ENCODE measurements around the gene CLDN11. TPM values are rescaled to one million over a fixed set of nuclear protein-coding genes. Genes with fewer than 3 reads are reported as not detected.

Gene CLDN11
- total RNA-seq, 1 donor from 2014 or later = 185 TPM

DNA sequence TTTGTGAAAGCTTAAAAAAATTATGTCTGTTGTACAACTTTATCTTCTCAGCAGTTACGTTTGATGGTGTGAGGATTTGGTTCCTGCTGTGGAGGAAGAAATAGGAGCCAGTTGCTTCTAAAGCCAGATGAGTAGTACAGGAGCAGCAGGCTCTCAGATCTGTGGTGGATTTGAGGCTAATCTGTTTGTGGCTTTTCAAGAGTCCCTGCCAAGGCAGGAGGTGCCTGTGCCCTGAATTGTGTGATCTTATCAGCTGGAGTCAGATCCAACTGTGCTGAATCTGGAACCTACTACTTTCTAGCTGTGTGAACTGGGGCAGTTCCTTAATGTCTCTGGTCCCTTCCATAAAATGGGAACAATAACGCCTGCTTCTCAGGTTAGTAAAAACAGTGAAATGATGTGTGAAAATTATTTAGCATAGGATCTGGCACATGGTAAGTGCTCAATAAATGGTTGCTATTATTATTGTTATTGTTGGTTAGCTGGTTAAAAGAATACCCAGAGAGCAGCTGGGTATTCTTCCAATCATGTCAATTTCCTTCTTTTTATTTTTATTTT is 7.7 kb downstream of the CLDN11 start:
- no peak for DNase-seq (ENCODE audit: low read depth in 2 of 2)

GRCh38 chr3:170428095-170428494 is 9.4 kb downstream of the CLDN11 start:
- DNase-seq (ENCODE audit: low read depth in 2 of 2) = no peak

- peak in 1 of 2 donors; percentile 19 for DNase-seq (ENCODE audit: low read depth in 2 of 2)
Observed at GRCh38 chr3:170429050-170429449, 10.4 kb downstream of the CLDN11 start.

- DNase-seq (ENCODE audit: low read depth in 2 of 2) = no peak
Observed at GRCh38 chr3:170431054-170431453, 12.4 kb downstream of the CLDN11 start.

DNA sequence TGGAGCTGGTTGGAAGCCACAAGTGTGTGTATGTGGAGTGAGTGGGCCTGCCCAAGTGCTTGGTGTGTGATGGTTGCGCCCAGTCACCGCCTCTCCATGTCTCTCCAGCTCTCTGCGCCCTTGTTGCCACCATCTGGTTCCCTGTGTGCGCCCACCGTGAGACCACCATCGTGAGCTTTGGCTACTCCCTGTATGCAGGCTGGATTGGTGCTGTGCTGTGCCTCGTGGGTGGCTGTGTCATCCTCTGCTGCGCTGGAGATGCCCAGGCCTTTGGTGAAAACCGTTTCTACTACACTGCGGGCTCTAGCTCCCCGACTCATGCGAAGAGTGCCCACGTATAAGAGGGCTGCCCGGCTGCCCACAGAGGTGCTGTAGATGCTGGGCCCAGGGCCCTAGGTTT is 13.7 kb downstream of the CLDN11 start:
- DNase-seq (ENCODE audit: low read depth in 2 of 2) = no peak

DNA sequence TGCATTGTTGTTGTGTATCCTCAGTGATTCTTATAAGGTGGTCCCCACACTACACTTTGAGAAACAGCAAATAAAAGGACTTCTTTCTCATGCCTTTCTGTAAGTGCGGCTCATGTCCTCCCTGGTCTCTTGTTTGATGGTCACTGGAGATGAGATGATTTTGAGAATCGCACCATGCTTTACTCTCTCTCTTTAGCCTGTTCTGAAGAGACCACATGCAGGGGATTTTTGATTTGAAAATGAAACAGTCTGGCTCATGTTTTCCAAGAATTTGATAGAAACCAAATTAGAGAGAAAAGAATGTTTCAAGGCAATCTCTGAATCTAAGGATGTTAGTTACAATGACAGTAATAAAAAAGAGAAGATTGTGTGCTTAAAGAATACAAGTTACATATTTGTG is 18.0 kb downstream of the CLDN11 start:
- no peak for DNase-seq (ENCODE audit: low read depth in 2 of 2)

- DNase-seq (ENCODE audit: low read depth in 2 of 2) = no peak
Observed at GRCh38 chr3:170437176-170437575, 18.5 kb downstream of the CLDN11 start.

DNA sequence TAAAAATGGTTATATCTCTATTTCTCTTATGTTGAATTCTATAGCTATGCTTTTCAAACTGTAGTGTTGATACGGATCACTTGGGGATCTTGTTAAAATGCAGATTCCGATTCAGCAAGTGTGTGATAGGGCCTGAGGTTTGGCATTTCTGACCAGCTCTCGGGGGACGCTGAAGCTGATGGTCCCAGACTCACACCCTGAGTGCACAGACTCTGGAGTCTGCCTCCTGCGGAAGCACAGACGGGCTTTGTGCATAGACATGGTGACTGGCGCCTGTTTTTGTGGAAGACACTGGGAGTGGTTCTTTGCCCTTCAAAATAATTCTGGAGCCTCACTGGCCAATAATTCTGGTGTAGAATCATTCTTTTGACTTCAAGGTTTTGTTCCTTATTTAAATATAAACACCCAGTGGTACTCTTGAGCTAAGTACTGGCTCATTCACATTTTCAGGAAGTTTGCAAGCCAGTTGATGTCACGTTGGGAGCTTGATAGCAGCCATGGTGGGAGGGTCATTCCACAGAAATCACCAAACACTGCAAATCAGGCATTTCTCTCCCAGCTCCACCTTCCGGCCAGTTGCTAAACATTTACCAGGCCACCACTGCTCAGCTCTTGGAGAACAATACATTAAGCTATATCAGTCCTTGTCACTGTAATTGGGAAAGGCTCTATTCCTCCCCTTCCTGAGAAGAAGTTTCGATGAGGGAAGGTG is 19.2 kb downstream of the CLDN11 start:
- DNase-seq (ENCODE audit: low read depth in 2 of 2) = peak in 1 of 2 donors; percentile 28

GRCh38 chr3:170438836-170439235 is 20.2 kb downstream of the CLDN11 start:
- no peak for DNase-seq (ENCODE audit: low read depth in 2 of 2)

DNA sequence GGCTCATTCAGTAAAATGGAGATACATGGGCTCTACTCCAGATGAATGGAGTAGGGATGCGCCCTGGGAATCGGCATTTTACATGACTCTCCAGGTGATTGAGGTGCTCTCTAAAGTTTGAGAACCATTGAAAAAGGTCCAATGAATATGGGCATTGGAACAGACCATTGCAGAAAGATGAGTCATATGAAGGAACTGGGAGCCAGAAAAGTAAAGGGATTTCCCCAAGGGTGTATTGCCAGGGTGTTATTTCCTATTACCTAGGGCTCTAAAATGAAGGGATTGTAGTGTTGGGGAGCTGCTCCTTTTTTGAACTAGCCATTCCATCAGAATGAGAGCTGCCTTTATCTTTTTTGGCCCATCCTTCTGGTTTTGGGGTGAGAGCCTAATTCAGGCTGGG is 21.7 kb downstream of the CLDN11 start:
- DNase-seq (ENCODE audit: low read depth in 2 of 2) = peak in 1 of 2 donors; percentile 42

- no peak for DNase-seq (ENCODE audit: low read depth in 2 of 2)
Observed at GRCh38 chr3:170441412-170441811, 22.7 kb downstream of the CLDN11 start.

DNA sequence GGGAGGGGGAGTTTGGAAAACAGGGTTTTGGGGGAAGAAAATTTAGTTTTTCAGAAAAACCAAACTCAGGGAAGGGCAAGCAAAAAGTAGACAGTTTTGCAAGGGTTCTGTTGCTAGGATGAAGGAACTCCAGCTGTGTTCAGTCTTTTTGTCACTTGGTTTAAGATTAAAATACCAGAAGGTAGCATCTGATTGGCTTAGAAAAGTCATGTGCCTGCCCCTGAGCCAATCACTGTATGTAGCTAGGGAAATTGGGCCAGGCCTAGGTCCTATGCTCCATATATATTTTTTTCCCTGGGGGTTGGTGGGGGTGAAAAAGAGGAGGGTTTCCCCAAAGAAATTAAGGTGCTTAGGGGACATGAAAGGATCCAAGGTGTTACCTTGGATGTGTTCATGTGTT is 24.3 kb downstream of the CLDN11 start:
- DNase-seq (ENCODE audit: low read depth in 2 of 2) = no peak

DNA sequence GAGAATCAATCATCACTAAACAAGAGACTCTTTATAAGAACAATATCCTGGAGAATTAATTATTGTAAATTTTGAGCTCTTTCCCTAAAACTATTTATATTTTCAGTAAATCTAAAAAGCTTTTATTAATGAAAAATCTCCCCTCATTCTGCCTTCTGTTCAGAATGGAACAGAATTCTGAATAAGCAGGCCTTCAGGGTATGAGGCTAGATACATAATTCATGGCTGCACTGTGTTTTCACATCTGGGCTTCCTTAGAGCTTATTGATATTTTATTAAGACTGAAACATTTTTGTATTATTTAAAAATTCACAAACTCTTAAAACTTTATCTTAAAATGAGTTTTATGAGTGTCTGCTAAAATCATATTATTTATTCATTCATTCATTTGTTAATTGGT is 24.8 kb downstream of the CLDN11 start:
- no peak for DNase-seq (ENCODE audit: low read depth in 2 of 2)

- no peak for DNase-seq (ENCODE audit: low read depth in 2 of 2)
Observed at GRCh38 chr3:170448584-170448983, 29.9 kb downstream of the CLDN11 start.

DNA sequence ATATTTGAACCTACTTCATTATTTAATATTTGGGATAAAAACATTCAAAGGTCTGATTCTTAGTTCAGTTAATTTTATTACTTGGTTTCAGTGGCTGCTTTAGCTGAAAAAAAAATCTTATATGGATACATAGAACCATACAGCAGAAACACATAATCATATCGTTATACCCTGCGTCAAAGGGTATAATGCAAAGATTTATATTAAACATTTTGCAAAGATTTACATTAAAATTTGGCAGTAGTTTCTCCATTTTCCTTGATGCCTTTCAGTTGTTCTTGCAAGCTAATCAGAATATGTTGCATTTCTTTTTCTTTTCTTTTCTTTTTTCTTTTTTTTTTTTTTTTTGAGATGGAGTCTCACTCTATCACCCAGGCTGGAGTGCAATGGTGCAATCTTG is 31.4 kb downstream of the CLDN11 start:
- DNase-seq (ENCODE audit: low read depth in 2 of 2) = no peak

GRCh38 chr3:170454509-170454908 is 35.8 kb downstream of the CLDN11 start:
- DNase-seq (ENCODE audit: low read depth in 2 of 2) = peak in 1 of 2 donors; percentile 11

DNA sequence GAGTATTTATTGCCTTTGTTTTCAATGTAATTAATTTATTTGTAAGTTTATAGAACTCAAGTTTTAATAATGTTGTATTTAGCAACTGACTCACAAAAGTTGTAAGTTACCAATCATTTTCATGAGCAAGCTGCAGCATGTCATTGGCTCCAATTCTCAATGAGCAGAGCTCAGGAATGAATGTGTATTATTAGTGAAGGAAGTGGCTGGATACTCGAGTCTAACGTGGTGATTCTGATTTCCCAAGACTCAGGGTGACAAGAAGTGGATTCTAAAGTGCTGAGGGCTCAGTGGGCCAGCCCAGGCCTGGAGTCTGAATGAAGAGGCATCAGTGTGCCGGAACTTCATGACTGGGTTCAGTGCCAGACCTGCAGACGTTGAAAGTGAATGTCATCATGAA is 39.6 kb downstream of the CLDN11 start:
- DNase-seq (ENCODE audit: low read depth in 2 of 2) = no peak

- DNase-seq (ENCODE audit: low read depth in 2 of 2) = no peak
Observed at GRCh38 chr3:170463011-170463410, 44.3 kb downstream of the CLDN11 start.

GRCh38 chr3:170465955-170466354 is 47.3 kb downstream of the CLDN11 start:
- no peak for DNase-seq (ENCODE audit: low read depth in 2 of 2)

DNA sequence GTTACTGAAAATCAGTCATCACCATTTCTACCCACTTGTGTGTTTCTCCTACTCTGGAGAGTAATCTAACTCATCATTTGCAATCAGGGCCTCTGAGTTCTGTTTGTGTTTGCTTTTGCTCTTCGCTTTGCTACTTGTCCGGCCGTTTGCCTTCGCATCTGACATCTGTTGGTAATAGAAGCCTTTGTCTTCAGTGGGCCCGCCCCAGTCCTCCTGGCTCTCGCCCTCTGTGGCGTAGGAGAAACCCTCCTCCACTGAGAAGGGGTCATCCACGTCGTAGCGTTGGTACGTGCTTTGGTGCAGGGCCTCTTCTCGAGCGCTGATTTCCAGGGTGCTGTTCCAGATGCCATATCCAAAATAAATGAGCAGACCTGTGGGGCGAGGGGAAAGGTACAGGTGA is 48.3 kb downstream of the CLDN11 start:
- no peak for DNase-seq (ENCODE audit: low read depth in 2 of 2)

GRCh38 chr3:170467571-170468147 is 49.0 kb downstream of the CLDN11 start:
- DNase-seq (ENCODE audit: low read depth in 2 of 2) = no peak

DNA sequence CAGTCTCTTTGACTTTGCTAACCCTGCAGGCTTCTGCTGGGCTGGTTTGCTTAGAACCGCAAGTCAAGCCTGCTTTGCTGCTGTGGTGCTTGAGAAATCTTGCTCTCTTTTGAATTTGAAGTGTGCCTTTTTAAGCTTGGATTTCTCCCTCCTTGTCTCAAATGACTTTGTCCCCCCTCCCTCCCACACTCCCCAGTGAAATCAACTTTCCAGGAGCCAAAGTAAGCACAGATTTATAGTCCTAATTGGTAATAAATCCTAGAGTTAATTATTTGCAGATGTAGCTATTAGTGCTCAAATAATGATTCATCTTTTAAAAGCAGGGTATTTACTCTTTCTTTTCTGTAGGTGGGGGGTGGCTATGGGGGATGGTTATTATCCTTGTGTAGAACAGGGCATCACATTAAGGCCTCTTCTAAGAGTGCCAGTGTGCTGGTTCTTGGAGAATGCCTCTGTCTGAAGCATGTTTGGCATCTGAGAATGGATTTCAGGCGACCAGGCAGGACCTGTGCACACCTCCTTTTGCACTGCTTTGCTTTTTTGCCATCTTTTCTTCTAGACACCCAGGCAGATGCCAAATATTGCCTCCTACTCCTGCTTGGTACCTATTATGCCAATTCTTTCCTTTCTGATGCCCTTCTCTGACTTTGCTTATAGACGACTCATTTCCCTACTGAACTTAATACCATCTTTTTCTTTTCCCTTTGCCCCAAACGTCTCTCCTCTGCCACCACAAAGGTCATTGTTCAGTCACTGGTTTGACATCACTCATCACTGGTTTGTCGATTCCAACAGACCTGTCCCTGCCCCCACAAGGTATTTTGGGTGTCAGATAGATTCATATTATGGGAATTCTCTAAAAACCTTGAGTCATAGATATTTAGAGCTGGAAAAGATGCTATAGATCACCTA is 50.7 kb downstream of the CLDN11 start:
- DNase-seq (ENCODE audit: low read depth in 2 of 2) = no peak

All from dermis microvascular lymphatic vessel endothelial cell (primary cell).